Activated CD4-positive, alpha-beta memory T cell treated with anti-CD3 and anti-CD28 coated beads, Interleukin-2, amount 10 ng/mL, durations not matched to agents 7 days and 5 days (primary cell): ENCODE results near the gene PIR. TPM values are rescaled to one million over a fixed set of nuclear protein-coding genes. Genes with fewer than 3 reads are reported as not detected.
A peak's percentile ranks its signal among the peaks of the same experiment; 100 is the strongest.

ENCODE experiments used
- CTCF ChIA-PET: fragments of 350-600 bp; sonication (Branson Sonifier 250); formaldehyde crosslinking; loops from one replicate; lab custom pipeline; 2021; ENCODE audit warnings: antibody characterized with exemption, inconsistent platforms; lab: Charles Lee
- POLR2A ChIA-PET: fragments of 350-600 bp; sonication (Branson Sonifier 250); formaldehyde crosslinking; loops from one replicate; lab custom pipeline; 2021; ENCODE audit warnings: antibody characterized with exemption; lab: Charles Lee
- DNase-seq: peaks from one replicate; pipeline ENCODE4 v3.0.0-alpha.2; 2020
- H3K27ac Mint-ChIP-seq: one replicate; pipeline ENCODE4 v1.8.0; 2021; ENCODE audit warnings: mild to moderate bottlenecking, mixed read lengths
- H3K27me3 Mint-ChIP-seq: one replicate; pipeline ENCODE4 v1.8.0; 2021; ENCODE audit warnings: mixed read lengths
- H3K36me3 Mint-ChIP-seq: one replicate; pipeline ENCODE4 v1.8.0; 2021; ENCODE audit warnings: low read depth, mixed read lengths
- H3K4me1 Mint-ChIP-seq: one replicate; pipeline ENCODE4 v1.8.0; 2021; ENCODE audit warnings: mixed read lengths
- H3K4me3 Mint-ChIP-seq: one replicate; pipeline ENCODE4 v1.8.0; 2021; ENCODE audit warnings: mild to moderate bottlenecking, mixed read lengths
- H3K9me3 Mint-ChIP-seq: one replicate; pipeline ENCODE4 v1.8.0; 2021; ENCODE audit warnings: mixed read lengths
- total RNA-seq, 2 experiments: library from RNA; stranded (reverse); gene quantifications; one replicate each; pipeline ENCODE4 v1.2.3, GENCODE V29; 2021

Gene PIR
- total RNA-seq, 2 experiments from 2014 or later: 5.1 to 5.6 TPM

DNA sequence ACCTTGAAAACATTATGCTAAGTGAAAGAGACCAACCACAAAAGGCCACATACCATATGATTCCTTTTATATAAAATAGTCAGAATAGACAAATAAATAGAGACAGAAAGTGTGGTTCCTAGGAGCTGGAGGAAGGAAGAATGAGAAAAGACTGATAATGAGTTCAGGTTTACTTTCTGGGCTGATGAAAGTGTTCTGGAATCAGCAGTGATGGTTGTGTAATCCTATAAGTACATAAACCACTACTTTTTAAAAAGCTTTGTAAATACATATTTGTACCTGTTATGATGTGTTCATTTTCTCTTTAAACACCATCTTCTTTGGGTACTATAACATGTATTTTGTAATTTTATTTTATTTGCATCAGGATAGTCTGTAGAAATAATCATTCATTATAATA lies 20.6 kb downstream of the PIR start:
- H3K36me3 Mint-ChIP-seq: no peaks in the 10 kb centered on the region
- no peaks in the 10 kb centered on the region for H3K27me3 Mint-ChIP-seq
- H3K9me3 Mint-ChIP-seq: no peaks in the 10 kb centered on the region
- H3K4me1 Mint-ChIP-seq: peaks cover 3% of the 10 kb centered on the region
- ChIA-PET CTCF (no interaction called here), POLR2A (no interaction called here)
- no peak overlapping the region for H3K4me3 Mint-ChIP-seq
- no peak overlapping the region for H3K27ac Mint-ChIP-seq
- no peak for DNase-seq

DNA sequence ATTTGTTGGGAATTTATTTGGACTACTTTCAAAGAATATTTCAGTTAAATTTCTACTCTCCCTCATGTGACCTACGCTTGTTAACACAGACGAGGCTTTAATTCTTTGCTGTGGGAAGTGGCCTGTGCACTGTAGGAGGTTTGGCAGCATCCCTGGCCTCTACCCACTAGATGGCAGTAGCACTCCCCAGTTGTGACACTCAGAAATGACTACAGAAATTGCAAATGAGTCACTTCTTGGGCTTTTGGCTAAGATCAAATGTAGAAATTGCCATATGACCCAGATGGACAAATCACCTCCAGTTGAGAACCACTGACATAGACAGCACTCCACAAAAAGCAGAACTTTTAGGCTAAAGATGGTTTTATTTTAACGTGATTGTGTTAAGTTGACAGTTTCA lies 22.1 kb downstream of the PIR start:
- ChIA-PET POLR2A (no interaction called here), CTCF (no interaction called here)
- no peak overlapping the region for H3K27ac Mint-ChIP-seq
- no peaks in the 10 kb centered on the region for H3K9me3 Mint-ChIP-seq
- no peaks in the 10 kb centered on the region for H3K36me3 Mint-ChIP-seq
- no peak overlapping the region for H3K4me3 Mint-ChIP-seq
- peaks cover 3% of the 10 kb centered on the region for H3K4me1 Mint-ChIP-seq
- no peaks in the 10 kb centered on the region for H3K27me3 Mint-ChIP-seq
- DNase-seq: peak; percentile 60

- POLR2A ChIA-PET: no interaction called here
- peaks cover 3% of the 10 kb centered on the region for H3K4me1 Mint-ChIP-seq
Measured at GRCh38 chrX:15469613-15470012, 23.5 kb downstream of the PIR start.

GRCh38 chrX:15468036-15468435 lies 25.1 kb downstream of the PIR start:
- Mint-ChIP-seq H3K27ac (no peak overlapping the region), H3K36me3 (no peaks in the 10 kb centered on the region), H3K4me1 (peaks cover 3% of the 10 kb centered on the region), H3K27me3 (peaks cover 2% of the 10 kb centered on the region), H3K4me3 (no peak overlapping the region), H3K9me3 (no peaks in the 10 kb centered on the region)
- no peak for DNase-seq
- ChIA-PET POLR2A (no interaction called here), CTCF (interaction anchor here (2.4 to 4.0 kb wide), 2 partner anchors 120 to 168 kb away, joined by 9 to 22 read pairs; no protein-coding TSS in a partner anchor)

More at GRCh38 chrX:15469613-15470012, 23.5 kb downstream of the PIR start:
- H3K27me3 Mint-ChIP-seq: peaks cover 2% of the 10 kb centered on the region
- DNase-seq: no peak
- CTCF ChIA-PET: interaction anchor here (0.8 to 4.0 kb wide), 2 partner anchors 10 to 122 kb away, joined by 4 to 22 read pairs; no protein-coding TSS in a partner anchor
- no peak overlapping the region for H3K4me3 Mint-ChIP-seq
- H3K27ac Mint-ChIP-seq: no peak overlapping the region
- no peaks in the 10 kb centered on the region for H3K36me3 Mint-ChIP-seq
- H3K9me3 Mint-ChIP-seq: no peaks in the 10 kb centered on the region

GRCh38 chrX:15465896-15466651 lies 27.1 kb downstream of the PIR start:
- H3K4me3 Mint-ChIP-seq: no peak overlapping the region

GRCh38 chrX:15465347-15465746 lies 27.8 kb downstream of the PIR start:
- Mint-ChIP-seq H3K27me3 (peaks cover 2% of the 10 kb centered on the region), H3K9me3 (no peaks in the 10 kb centered on the region), H3K4me1 (no peaks in the 10 kb centered on the region), H3K36me3 (no peaks in the 10 kb centered on the region), H3K4me3 (no peak overlapping the region), H3K27ac (no peak overlapping the region)
- ChIA-PET CTCF (no interaction called here), POLR2A (no interaction called here)
- DNase-seq: no peak

More at GRCh38 chrX:15465896-15466651, 27.1 kb downstream of the PIR start:
- H3K9me3 Mint-ChIP-seq: no peaks in the 10 kb centered on the region
- H3K27ac Mint-ChIP-seq: no peak overlapping the region
- ChIA-PET POLR2A (no interaction called here), CTCF (interaction anchor here (2.4 to 4.0 kb wide), 2 partner anchors 118 to 166 kb away, joined by 9 to 22 read pairs; no protein-coding TSS in a partner anchor)
- peaks cover 2% of the 10 kb centered on the region for H3K27me3 Mint-ChIP-seq
- no peak for DNase-seq
- no peaks in the 10 kb centered on the region for H3K36me3 Mint-ChIP-seq
- H3K4me1 Mint-ChIP-seq: peaks cover 2% of the 10 kb centered on the region

GRCh38 chrX:15464704-15465103 lies 28.4 kb downstream of the PIR start:
- H3K27ac Mint-ChIP-seq: no peak overlapping the region
- CTCF ChIA-PET: no interaction called here
- no peak overlapping the region for H3K4me3 Mint-ChIP-seq
- H3K4me1 Mint-ChIP-seq: no peaks in the 10 kb centered on the region
- no peak for DNase-seq
- H3K27me3 Mint-ChIP-seq: peaks cover 2% of the 10 kb centered on the region
- H3K9me3 Mint-ChIP-seq: no peaks in the 10 kb centered on the region
- H3K36me3 Mint-ChIP-seq: no peaks in the 10 kb centered on the region
- POLR2A ChIA-PET: no interaction called here

DNA sequence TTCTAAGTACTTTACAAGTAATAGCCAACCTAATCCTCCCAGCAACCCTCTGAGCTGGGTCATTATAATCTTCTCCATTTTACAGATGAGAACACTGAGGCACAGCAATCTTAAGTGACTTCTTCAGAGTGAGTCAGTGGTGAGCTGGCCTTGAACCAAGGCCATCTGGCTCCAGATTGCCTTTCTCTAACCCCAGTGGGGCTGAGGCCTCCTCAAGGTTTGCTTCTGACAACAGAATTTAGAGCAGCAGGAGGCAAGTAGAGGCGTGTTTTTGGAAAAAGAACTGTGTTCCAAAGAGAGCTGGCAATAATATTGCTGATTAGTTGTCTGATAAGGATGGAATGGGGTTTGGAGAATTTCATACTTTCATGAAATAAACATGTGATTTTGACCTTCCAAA lies 41.2 kb downstream of the PIR start:
- CTCF ChIA-PET: no interaction called here
- no peaks in the 10 kb centered on the region for H3K4me1 Mint-ChIP-seq

GRCh38 chrX:15448010-15448639 lies 45.0 kb downstream of the PIR start:
- Mint-ChIP-seq H3K36me3 (no peaks in the 10 kb centered on the region), H3K9me3 (no peaks in the 10 kb centered on the region), H3K27me3 (no peaks in the 10 kb centered on the region), H3K4me3 (no peak overlapping the region), H3K4me1 (no peaks in the 10 kb centered on the region), H3K27ac (no peak overlapping the region)
- DNase-seq: no peak
- ChIA-PET POLR2A (no interaction called here), CTCF (no interaction called here)

More for the DNA sequence above, 41.2 kb downstream of the PIR start:
- Mint-ChIP-seq H3K4me3 (no peak overlapping the region), H3K36me3 (peaks cover 2% of the 10 kb centered on the region), H3K27ac (no peak overlapping the region), H3K9me3 (no peaks in the 10 kb centered on the region), H3K27me3 (no peaks in the 10 kb centered on the region)
- no peak for DNase-seq
- POLR2A ChIA-PET: no interaction called here

- H3K27me3 Mint-ChIP-seq: no peaks in the 10 kb centered on the region
- H3K36me3 Mint-ChIP-seq: no peaks in the 10 kb centered on the region
- ChIA-PET CTCF (no interaction called here), POLR2A (no interaction called here)
- H3K4me3 Mint-ChIP-seq: no peak overlapping the region
- no peak for DNase-seq
- no peaks in the 10 kb centered on the region for H3K4me1 Mint-ChIP-seq
- H3K27ac Mint-ChIP-seq: no peak overlapping the region
- no peaks in the 10 kb centered on the region for H3K9me3 Mint-ChIP-seq
Measured at GRCh38 chrX:15441464-15441863, 51.7 kb downstream of the PIR start.

DNA sequence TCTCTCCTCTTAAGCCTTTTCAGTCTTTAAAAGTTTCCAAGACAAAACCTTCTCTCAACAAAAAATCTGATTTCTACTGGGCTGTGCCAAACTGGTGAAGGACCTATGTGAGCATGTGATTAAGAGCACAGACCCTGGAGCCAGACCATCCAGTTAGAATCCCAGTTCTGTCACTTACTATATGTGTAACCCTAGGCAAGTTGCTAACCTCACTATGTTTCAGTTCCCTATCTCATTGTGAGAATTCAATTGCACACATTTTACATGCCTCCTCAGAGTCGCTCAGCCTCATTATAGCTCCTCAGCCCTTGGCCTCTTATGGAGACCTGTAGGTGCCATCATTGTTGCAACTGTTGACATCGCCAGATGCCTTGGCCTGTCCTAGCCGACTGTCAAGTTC lies 54.8 kb downstream of the PIR start:
- CTCF ChIA-PET: no interaction called here

GRCh38 chrX:15437724-15438123 lies 55.4 kb downstream of the PIR start:
- H3K4me3 Mint-ChIP-seq: no peak overlapping the region
- H3K27me3 Mint-ChIP-seq: peaks cover 7% of the 10 kb centered on the region
- H3K9me3 Mint-ChIP-seq: no peaks in the 10 kb centered on the region
- no peak overlapping the region for H3K27ac Mint-ChIP-seq
- H3K4me1 Mint-ChIP-seq: no peaks in the 10 kb centered on the region
- H3K36me3 Mint-ChIP-seq: no peaks in the 10 kb centered on the region
- CTCF ChIA-PET: no interaction called here
- POLR2A ChIA-PET: no interaction called here
- DNase-seq: no peak

More for the DNA sequence above, 54.8 kb downstream of the PIR start:
- Mint-ChIP-seq H3K9me3 (no peaks in the 10 kb centered on the region), H3K27ac (no peak overlapping the region), H3K27me3 (peaks cover 2% of the 10 kb centered on the region), H3K4me1 (no peaks in the 10 kb centered on the region), H3K36me3 (no peaks in the 10 kb centered on the region), H3K4me3 (no peak overlapping the region)
- POLR2A ChIA-PET: no interaction called here
- no peak for DNase-seq

- peaks cover 13% of the 10 kb centered on the region for H3K27me3 Mint-ChIP-seq
Measured at GRCh38 chrX:15435836-15436619, 57.1 kb downstream of the PIR start.

More at GRCh38 chrX:15435836-15436619, 57.1 kb downstream of the PIR start:
- Mint-ChIP-seq H3K27ac (no peak overlapping the region), H3K4me1 (no peaks in the 10 kb centered on the region), H3K9me3 (no peaks in the 10 kb centered on the region), H3K36me3 (no peaks in the 10 kb centered on the region), H3K4me3 (no peak overlapping the region)
- POLR2A ChIA-PET: no interaction called here
- CTCF ChIA-PET: no interaction called here
- no peak for DNase-seq
